Fibroblast of pulmonary artery (primary cell): ENCODE data around the gene PIP4K2C.
A peak's percentile ranks its signal among the peaks of the same experiment; 100 is the strongest.

Source experiments
- DNase-seq: peaks from one replicate; pipeline ENCODE4 v3.0.0-alpha.2; 2010; ENCODE audit warnings: low read depth
- H3K4me3 ChIP-seq: replicated peaks from 2 replicates; pipeline ENCODE4 v1.5.1; 2011; ENCODE audit warnings: low read depth, mild to moderate bottlenecking, control low read depth, low read length, moderate library complexity
- CTCF ChIP-seq: IDR thresholded peaks from 2 replicates; pipeline ENCODE4 v1.5.1; 2011; ENCODE audit warnings: mild to moderate bottlenecking, control low read depth, low read length, inconsistent platforms; ENCODE audit errors: missing control alignments

The PIP4K2C gene

DNA sequence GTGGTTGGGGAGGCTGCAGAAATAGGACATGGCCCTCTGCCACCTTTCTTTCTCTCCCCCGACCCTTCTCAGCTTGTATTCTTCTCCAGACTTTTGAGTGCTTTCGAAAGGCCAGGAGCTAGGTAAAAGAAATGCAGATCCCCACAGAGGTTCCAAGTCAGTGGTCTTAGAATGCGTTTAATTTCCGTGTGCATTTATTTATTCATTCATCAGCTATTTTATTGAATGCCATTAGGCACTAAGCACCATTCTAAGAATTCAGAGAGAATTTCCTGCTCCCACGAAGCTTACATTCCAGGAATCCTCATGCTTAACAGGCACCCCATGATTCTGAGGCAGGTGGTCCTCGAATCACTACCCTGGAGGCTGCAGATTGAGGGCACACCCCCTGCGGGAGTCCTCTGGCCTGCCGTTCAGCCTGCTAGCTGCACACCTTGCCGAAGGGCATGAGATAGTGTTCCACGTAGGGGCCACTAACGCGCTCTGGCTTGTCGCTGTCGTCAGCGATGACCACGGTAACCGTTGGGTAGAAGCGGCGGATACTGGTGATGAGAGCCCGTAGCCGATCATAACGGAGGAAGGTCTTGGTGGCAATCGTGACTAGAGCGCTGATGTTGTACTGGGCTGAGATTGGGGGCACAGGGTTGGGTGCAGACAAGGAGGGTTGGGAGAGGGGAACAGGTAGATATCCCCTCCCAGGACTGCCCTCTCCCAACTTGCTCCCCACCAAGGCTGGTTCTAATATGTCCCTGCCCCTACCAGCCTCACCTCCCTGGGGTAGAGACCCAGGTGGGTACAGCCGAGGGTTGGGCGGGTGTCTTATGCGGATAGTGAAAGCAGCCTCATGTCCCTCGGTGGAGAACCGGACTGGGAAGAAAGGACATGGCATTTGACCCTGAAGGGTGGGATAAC lies 37.5 kb downstream of the PIP4K2C start:
- no peak for DNase-seq
- no peak for TF ChIP-seq CTCF

DNA sequence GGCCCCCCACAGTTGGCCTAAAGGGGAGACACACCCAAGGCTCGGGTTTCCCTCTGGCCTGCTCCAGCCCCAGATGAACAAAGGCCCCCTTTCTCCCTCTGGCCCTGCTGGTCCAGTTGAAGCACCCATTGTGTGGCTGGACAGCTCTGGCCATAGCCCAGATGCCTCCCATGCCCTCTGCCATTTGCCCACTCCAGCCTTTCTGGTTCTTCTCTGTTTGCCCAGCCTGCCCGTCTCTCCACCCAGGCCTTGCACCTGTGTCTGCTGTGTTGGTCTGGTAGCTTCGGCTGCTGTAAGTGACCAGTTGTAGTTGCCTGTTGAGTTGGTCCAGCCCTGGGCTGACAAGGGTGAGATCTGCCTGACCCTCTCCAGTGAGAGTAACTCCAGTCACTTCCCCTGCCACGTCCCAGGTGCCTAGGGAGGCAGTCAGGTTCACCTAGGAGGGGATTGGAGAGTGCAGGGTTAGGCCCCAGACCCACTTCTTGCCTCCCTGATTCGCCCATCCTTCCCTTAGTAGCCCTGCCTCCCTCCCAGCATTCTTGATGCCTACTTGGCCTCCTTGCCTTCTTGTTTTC lies 39.0 kb downstream of the PIP4K2C start:
- no peak for DNase-seq
- no peak for TF ChIP-seq CTCF
- H3K4me3 ChIP-seq, result no peak overlapping the region

More for the DNA sequence above, 37.5 kb downstream of the PIP4K2C start:
- no peak overlapping the region for H3K4me3 ChIP-seq

DNA sequence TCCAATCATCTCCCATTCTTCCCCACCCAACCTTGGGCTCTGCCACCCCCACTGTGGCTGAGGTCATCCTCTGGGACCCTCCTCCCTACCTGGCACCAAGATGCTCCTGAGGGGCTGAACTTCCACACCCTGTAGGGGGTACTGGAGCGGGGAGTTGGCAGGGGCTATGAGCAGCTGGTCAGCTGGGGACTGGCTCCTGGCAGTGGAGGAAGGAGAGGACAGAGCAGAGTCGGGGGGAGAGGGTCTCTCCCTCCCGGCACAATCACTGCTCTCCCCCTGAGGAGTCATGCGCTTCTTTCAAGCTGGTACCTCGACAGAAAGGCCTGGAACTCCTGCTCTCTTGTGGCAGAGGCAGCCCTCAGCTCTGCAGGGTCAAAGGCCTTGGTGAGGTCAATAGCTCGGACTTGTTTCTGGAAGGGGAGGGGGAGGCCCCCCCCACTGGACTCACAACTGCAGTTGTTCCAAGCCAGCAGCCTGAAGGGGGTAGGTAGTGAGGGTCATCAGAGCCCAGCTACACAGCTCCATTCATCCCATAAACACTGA lies 40.0 kb downstream of the PIP4K2C start:
- no peak overlapping the region for H3K4me3 ChIP-seq
- TF ChIP-seq CTCF, result no peak
- DNase-seq, result no peak

GRCh38 chr12:57631566-57632072 lies 40.6 kb downstream of the PIP4K2C start:
- TF ChIP-seq CTCF, result no peak
- no peak overlapping the region for H3K4me3 ChIP-seq
- DNase-seq, result no peak

- H3K4me3 ChIP-seq, result peak overlapping the region; percentile 51
- DNase-seq, result no peak
- TF ChIP-seq CTCF, result no peak
These were observed 41.3 kb downstream of the PIP4K2C start for GRCh38 chr12:57632073-57632957.
